Measurements from ENCODE around the gene ADCY9.

GRCh38 chr16:3937066-3937875 lies 179.0 kb downstream of the ADCY9 start:
- TF ChIP-seq YY1 (tag by site-specific recombination; IDR thresholded peaks at IDR 0.05) (no peak), PRDM1 (tag by site-specific recombination; IDR thresholded peaks at IDR 0.05) (no peak), ZBTB7A (tag by site-specific recombination; IDR thresholded peaks at IDR 0.05; ENCODE audit: low read depth) (no peak), ZNF747 (tag by site-specific recombination; IDR thresholded peaks at IDR 0.05) (no peak), KLF9 (tag by site-specific recombination; IDR thresholded peaks at IDR 0.05; ENCODE audit: low read depth) (no peak)
- TF ChIP-seq, protein P1, sequence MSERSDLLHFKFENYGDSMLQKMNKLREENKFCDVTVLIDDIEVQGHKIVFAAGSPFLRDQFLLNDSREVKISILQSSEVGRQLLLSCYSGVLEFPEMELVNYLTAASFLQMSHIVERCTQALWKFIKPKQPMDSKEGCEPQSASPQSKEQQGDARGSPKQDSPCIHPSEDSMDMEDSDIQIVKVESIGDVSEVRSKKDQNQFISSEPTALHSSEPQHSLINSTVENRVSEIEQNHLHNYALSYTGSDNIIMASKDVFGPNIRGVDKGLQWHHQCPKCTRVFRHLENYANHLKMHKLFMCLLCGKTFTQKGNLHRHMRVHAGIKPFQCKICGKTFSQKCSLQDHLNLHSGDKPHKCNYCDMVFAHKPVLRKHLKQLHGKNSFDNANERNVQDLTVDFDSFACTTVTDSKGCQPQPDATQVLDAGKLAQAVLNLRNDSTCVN (tag by site-specific recombination; optimal IDR thresholded peaks at IDR 0.05): no peak
- TF ChIP-seq, protein P2, sequence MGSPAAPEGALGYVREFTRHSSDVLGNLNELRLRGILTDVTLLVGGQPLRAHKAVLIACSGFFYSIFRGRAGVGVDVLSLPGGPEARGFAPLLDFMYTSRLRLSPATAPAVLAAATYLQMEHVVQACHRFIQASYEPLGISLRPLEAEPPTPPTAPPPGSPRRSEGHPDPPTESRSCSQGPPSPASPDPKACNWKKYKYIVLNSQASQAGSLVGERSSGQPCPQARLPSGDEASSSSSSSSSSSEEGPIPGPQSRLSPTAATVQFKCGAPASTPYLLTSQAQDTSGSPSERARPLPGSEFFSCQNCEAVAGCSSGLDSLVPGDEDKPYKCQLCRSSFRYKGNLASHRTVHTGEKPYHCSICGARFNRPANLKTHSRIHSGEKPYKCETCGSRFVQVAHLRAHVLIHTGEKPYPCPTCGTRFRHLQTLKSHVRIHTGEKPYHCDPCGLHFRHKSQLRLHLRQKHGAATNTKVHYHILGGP (tag by site-specific recombination; IDR thresholded peaks at IDR 0.05): no peak
